ENCODE measurements around the gene MAP1LC3A.

The MAP1LC3A gene

GRCh38 chr20:34574861-34575260, 16.3 kb downstream of the MAP1LC3A start:
- no peaks in the 10 kb centered on the region for H3K36me3 ChIP-seq (ENCODE audit: low read length)
- no peak overlapping the region for H2AFZ ChIP-seq (ENCODE audit: low read depth, low read length, severe bottlenecking)
- H3F3A ChIP-seq (ENCODE audit: insufficient read depth): no peaks in the 10 kb centered on the region
- no peak overlapping the region for H3K27ac ChIP-seq (ENCODE audit: low read depth, low read length)
- H3K79me2 ChIP-seq (ENCODE audit: insufficient read depth, low read length): no peaks in the 10 kb centered on the region
- H3K9ac ChIP-seq (ENCODE audit: low read length): no peak overlapping the region
- H3K27me3 ChIP-seq (ENCODE audit: low read length): no peaks in the 10 kb centered on the region
- no peak for TF ChIP-seq EZH2phosphoT487 (conservative IDR thresholded peaks at IDR 0.05; ENCODE audit: low read length)
- no peaks in the 10 kb centered on the region for H3K9me2 ChIP-seq (replicated peaks; ENCODE audit: insufficient read depth, low read length)
- H3K4me3 ChIP-seq (ENCODE audit: insufficient read depth, low read length, poor library complexity, severe bottlenecking): no peak overlapping the region
- no peaks in the 10 kb centered on the region for H3K9me3 ChIP-seq (ENCODE audit: insufficient read depth, low read length)
- H4K20me1 ChIP-seq (ENCODE audit: low read depth, low read length): no peaks in the 10 kb centered on the region
- no peak overlapping the region for H3K4me2 ChIP-seq (ENCODE audit: low read depth, low read length, poor library complexity, severe bottlenecking)

- no peaks in the 10 kb centered on the region for H3K9me3 ChIP-seq (ENCODE audit: insufficient read depth, low read length)
- H3K9ac ChIP-seq (ENCODE audit: low read length): no peak overlapping the region
- no peaks in the 10 kb centered on the region for H4K20me1 ChIP-seq (ENCODE audit: low read depth, low read length)
- no peaks in the 10 kb centered on the region for H3K27me3 ChIP-seq (ENCODE audit: low read length)
- no peak overlapping the region for H3K4me3 ChIP-seq (ENCODE audit: insufficient read depth, low read length, poor library complexity, severe bottlenecking)
- H3K27ac ChIP-seq (ENCODE audit: low read depth, low read length): no peak overlapping the region
- H3F3A ChIP-seq (ENCODE audit: insufficient read depth): no peaks in the 10 kb centered on the region
- no peaks in the 10 kb centered on the region for H3K36me3 ChIP-seq (ENCODE audit: low read length)
- no peak overlapping the region for H2AFZ ChIP-seq (ENCODE audit: low read depth, low read length, severe bottlenecking)
- H3K4me2 ChIP-seq (ENCODE audit: low read depth, low read length, poor library complexity, severe bottlenecking): no peak overlapping the region
- H3K79me2 ChIP-seq (ENCODE audit: insufficient read depth, low read length): no peaks in the 10 kb centered on the region
- TF ChIP-seq CTCF (IDR thresholded peaks at IDR 0.05; ENCODE audit: insufficient read depth, low read length, poor library complexity, severe bottlenecking) (no peak), EZH2phosphoT487 (conservative IDR thresholded peaks at IDR 0.05; ENCODE audit: low read length) (no peak)
- H3K9me2 ChIP-seq (replicated peaks; ENCODE audit: insufficient read depth, low read length): no peaks in the 10 kb centered on the region
These were observed 16.8 kb downstream of the MAP1LC3A start for GRCh38 chr20:34575271-34575670.

DNA sequence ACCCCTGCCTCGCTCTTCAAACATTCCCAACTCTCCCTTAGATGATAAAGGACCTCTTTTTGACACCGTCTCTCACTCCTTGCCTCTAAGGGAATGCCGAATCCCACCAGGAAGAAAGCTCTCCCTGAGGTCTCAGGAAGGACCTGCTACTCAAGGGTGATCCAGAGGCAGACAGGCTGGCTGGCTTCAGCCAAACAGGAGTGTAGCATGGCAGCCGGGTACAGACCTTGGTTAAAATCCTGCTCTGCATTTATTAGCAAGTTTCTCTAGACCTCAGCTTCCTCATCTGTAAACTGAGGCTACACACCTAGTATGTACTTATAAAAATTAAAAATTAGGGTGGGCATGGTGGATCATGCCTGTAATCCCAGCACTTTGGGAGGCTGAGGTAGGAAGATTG, 17.2 kb downstream of the MAP1LC3A start:
- no peaks in the 10 kb centered on the region for H3K27me3 ChIP-seq (ENCODE audit: low read length)
- H2AFZ ChIP-seq (ENCODE audit: low read depth, low read length, severe bottlenecking): no peak overlapping the region
- no peak overlapping the region for H3K27ac ChIP-seq (ENCODE audit: low read depth, low read length)
- H3K9me2 ChIP-seq (replicated peaks; ENCODE audit: insufficient read depth, low read length): no peaks in the 10 kb centered on the region
- no peaks in the 10 kb centered on the region for H3K79me2 ChIP-seq (ENCODE audit: insufficient read depth, low read length)
- no peak overlapping the region for H3K9ac ChIP-seq (ENCODE audit: low read length)
- H3K36me3 ChIP-seq (ENCODE audit: low read length): no peaks in the 10 kb centered on the region
- no peaks in the 10 kb centered on the region for H4K20me1 ChIP-seq (ENCODE audit: low read depth, low read length)
- no peak for TF ChIP-seq EZH2phosphoT487 (conservative IDR thresholded peaks at IDR 0.05; ENCODE audit: low read length)
- TF ChIP-seq CTCF (IDR thresholded peaks at IDR 0.05; ENCODE audit: insufficient read depth, low read length, poor library complexity, severe bottlenecking): no peak
- H3K4me2 ChIP-seq (ENCODE audit: low read depth, low read length, poor library complexity, severe bottlenecking): no peak overlapping the region
- H3K9me3 ChIP-seq (ENCODE audit: insufficient read depth, low read length): no peaks in the 10 kb centered on the region
- no peaks in the 10 kb centered on the region for H3F3A ChIP-seq (ENCODE audit: insufficient read depth)
- H3K4me3 ChIP-seq (ENCODE audit: insufficient read depth, low read length, poor library complexity, severe bottlenecking): no peak overlapping the region

DNA sequence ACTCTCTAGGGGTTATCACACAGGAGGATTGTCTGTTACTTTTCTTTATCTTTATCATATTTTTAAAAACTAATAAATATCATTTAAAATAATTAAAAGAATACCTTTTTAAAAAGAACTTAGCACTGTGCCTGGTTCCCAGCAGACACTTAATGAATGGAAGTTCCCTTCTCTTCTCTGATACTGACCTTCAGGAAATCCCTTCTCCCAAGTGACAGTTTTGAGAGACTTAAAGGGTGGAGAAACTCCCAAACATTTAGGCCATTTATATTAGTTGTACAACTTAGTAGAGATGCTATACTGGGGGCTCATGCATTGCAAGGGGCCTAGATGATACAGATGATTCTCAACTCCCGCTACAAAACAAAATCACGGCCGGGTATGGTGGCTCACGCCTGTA, 18.5 kb downstream of the MAP1LC3A start:
- no peak overlapping the region for H2AFZ ChIP-seq (ENCODE audit: low read depth, low read length, severe bottlenecking)
- H3K9me2 ChIP-seq (replicated peaks; ENCODE audit: insufficient read depth, low read length): no peaks in the 10 kb centered on the region
- no peaks in the 10 kb centered on the region for H4K20me1 ChIP-seq (ENCODE audit: low read depth, low read length)
- TF ChIP-seq EZH2phosphoT487 (conservative IDR thresholded peaks at IDR 0.05; ENCODE audit: low read length): no peak
- no peak for TF ChIP-seq CTCF (IDR thresholded peaks at IDR 0.05; ENCODE audit: insufficient read depth, low read length, poor library complexity, severe bottlenecking)
- H3K4me2 ChIP-seq (ENCODE audit: low read depth, low read length, poor library complexity, severe bottlenecking): no peak overlapping the region
- H3K36me3 ChIP-seq (ENCODE audit: low read length): no peaks in the 10 kb centered on the region
- H3K27me3 ChIP-seq (ENCODE audit: low read length): no peaks in the 10 kb centered on the region
- no peaks in the 10 kb centered on the region for H3F3A ChIP-seq (ENCODE audit: insufficient read depth)
- no peaks in the 10 kb centered on the region for H3K9me3 ChIP-seq (ENCODE audit: insufficient read depth, low read length)
- no peak overlapping the region for H3K9ac ChIP-seq (ENCODE audit: low read length)
- H3K27ac ChIP-seq (ENCODE audit: low read depth, low read length): no peak overlapping the region
- no peaks in the 10 kb centered on the region for H3K79me2 ChIP-seq (ENCODE audit: insufficient read depth, low read length)
- no peak overlapping the region for H3K4me3 ChIP-seq (ENCODE audit: insufficient read depth, low read length, poor library complexity, severe bottlenecking)

Data from SU-DHL-6 (cell line).